ENCODE results near the gene FSHR.

- no peak for TF ChIP-seq CTCF (IDR thresholded peaks at IDR 0.05)
- no peak for TF ChIP-seq EZH2phosphoT487 (IDR thresholded peaks at IDR 0.05)
Measured at GRCh38 chr2:49189512-49190225, 35.4 kb upstream of the FSHR start.
